ENCODE data around the gene BSX.

GRCh38 chr11:122983438-122984185, 2.0 kb upstream of the BSX start:
- TF ChIP-seq CTCF (IDR thresholded peaks at IDR 0.05) (no peak), EZH2 (IDR thresholded peaks at IDR 0.05) (no peak), EZH2phosphoT487 (IDR thresholded peaks at IDR 0.05) (no peak)
